ENCODE results near the gene BICRA.
"Not testable (repeated sequence)": the region's sequence is repeated elsewhere in the genome, so short reads cannot be mapped to it uniquely, and the experiment has no call there.

BICRA gene

DNA sequence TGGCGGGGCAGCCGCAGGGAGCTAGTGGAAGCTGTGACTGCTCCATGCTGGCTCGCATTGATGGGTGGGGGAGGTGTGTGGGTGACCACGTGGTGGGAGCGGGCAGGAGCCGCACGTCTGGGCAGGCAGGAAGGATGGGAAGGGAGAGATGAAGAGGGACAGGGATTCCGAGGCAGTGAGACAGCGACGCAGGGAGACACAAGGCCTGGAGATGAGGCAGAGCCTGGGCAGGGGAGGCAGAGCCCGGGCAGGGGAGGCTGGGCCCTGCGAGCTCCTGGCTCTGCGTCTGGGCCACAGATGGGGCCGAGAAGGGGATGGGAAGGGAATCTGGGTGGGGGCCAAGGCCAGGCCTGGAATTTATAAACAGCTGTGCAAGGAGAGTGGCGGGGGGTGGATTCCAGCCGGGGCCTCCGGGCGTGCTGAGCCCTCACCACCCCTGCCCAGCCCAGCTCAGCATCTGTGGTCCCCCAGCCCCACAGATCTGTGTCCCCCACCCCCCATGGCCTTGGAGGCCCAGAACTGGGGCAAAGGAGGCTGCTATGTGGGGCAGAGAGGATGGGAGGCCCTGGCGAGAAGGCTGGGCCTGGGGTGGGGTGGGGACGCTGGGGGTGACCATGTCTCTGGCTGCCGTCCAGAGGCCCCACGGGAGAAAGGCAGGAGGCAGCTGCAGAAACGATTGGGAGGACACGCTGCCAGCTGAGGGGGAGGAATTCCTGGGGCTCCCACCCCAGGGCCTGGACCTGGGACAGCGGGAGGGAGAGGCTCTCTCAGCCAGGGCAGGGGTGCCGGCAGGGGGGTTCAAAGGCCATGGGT lies 110.3 kb downstream of the BICRA start:
- TF ChIP-seq, protein P1, sequence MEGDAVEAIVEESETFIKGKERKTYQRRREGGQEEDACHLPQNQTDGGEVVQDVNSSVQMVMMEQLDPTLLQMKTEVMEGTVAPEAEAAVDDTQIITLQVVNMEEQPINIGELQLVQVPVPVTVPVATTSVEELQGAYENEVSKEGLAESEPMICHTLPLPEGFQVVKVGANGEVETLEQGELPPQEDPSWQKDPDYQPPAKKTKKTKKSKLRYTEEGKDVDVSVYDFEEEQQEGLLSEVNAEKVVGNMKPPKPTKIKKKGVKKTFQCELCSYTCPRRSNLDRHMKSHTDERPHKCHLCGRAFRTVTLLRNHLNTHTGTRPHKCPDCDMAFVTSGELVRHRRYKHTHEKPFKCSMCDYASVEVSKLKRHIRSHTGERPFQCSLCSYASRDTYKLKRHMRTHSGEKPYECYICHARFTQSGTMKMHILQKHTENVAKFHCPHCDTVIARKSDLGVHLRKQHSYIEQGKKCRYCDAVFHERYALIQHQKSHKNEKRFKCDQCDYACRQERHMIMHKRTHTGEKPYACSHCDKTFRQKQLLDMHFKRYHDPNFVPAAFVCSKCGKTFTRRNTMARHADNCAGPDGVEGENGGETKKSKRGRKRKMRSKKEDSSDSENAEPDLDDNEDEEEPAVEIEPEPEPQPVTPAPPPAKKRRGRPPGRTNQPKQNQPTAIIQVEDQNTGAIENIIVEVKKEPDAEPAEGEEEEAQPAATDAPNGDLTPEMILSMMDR (IDR thresholded peaks at IDR 0.05; ENCODE audit: extremely low read depth, missing control alignments): no peak
- no peak for DNase-seq (ENCODE audit: low spot score)

DNA sequence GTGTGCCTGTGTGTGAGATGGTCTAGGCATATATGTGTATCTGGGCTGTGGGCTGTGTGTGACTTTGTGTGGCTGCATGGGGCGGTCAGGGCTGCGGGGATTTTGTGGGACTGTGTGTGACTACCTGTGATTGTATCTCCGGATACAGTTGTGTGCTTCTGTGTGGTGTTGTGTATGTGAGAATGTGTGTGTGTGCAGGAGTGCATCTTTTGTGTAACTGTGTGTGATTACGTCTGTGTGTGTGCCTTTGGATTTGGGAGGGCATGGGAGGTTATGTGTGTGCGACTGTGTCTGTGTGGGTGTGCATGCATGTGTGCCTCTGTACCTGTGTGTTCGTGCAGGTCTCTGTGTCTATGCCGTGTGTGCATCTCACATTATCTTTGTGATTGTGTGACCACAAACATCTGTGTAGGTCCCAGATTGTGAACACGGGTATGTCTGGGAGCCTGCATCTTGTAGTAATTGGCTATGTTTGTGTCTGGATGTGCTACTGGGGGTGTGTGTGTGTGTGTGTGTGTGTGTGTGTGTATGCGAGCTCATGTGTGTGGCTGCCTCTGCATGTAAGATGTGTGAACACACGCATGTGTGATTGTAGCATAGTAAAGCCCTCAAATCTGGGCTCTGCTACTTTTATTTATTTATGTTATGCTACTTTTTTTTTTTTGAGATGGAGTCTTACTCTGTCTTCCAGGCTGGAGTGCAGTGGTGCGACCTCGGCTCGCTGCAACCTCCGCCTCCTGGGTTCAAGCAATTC lies 111.9 kb downstream of the BICRA start:
- DNase-seq (ENCODE audit: low spot score): no peak
- TF ChIP-seq, protein P1 (IDR thresholded peaks at IDR 0.05; ENCODE audit: extremely low read depth, missing control alignments): no peak

DNA sequence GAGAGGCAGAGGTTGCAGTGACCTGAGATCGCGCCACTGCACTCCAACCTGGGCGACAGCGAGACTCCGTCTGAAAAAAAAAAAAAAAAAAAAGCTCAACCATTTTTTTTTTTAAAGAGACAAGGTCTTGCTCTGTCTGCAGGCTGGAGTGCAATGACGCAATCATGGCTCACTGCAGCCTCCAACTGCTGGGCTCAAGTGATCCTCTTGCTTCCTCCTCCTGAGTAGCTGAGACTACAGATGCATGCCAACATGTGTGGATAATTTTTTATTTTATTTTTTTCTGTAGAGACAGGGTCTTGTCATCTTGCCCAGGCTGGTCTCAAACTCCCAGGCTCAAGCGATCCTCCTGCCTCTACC lies 114.6 kb downstream of the BICRA start:
- DNase-seq (ENCODE audit: low spot score): no peak

DNA sequence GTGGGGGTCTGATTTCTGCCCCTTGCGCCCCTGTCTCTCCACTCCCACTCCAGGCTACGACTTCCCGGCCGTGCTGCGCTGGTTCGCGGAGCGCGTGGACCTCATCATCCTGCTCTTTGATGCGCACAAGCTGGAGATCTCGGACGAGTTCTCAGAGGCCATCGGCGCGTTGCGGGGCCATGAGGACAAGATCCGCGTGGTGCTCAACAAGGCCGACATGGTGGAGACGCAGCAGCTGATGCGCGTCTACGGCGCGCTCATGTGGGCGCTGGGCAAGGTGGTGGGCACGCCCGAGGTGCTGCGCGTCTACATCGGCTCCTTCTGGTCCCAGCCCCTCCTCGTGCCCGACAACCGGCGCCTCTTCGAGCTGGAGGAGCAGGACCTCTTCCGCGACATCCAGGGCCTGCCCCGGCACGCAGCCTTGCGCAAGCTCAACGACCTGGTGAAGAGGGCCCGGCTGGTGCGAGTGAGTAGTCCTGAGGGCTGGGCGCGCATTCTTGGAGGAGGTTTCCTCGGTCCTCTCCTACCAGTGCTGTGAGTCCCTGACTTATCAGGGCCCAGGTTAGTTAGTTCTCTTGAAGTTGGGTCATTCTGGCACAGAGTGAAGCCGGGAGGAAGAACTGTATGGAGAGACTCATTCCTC lies 116.9 kb downstream of the BICRA start:
- TF ChIP-seq, protein P1 (IDR thresholded peaks at IDR 0.05; ENCODE audit: extremely low read depth, missing control alignments): no peak

More for the DNA sequence above, 114.6 kb downstream of the BICRA start:
- TF ChIP-seq, protein P1 (IDR thresholded peaks at IDR 0.05; ENCODE audit: extremely low read depth, missing control alignments): no peak

DNA sequence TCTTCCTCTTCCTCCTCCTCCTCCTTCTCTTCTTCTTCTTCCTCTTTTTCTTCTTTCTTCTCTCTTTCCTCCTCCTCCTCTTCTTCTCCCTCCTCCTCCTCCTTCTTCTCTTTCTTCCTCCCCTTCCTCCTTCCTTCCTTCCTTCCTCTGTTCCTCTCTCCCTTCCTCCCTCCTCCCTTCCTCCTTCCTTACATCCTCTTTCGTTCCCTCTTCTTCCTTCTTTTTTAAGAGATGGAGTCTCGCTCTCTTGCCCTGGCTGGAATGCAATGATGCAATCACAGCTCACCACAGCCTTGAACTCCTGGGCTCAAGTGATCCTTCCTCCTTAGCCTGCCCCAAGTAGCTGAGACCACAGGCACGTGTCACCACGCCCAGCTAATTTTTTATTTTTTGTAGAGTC lies 117.5 kb downstream of the BICRA start:
- DNase-seq (ENCODE audit: low spot score): no peak
- TF ChIP-seq, protein P1 (IDR thresholded peaks at IDR 0.05; ENCODE audit: extremely low read depth, missing control alignments): no peak

More for the DNA sequence above, 116.9 kb downstream of the BICRA start:
- DNase-seq (ENCODE audit: low spot score): no peak

DNA sequence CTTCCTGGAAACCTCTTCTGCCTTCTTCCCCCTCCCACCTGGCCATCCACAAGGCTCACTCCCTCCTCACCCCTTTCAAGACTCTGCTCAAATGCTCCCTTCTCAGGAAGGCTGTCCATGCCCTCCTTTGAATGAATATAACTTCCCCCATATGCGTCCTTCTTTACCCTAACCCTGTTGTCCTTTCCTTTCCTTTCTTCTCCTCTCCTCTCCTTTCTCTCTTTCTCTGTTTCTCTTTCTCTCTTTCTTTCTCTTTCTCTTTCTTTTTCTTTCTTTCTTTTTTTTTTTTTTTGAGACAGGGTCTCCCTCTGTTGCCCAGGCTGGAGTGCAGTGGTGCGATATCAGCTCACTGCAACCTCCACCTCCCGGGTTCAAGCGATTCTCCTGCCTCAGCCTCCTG lies 119.4 kb downstream of the BICRA start:
- DNase-seq (ENCODE audit: low spot score): not testable (repeated sequence)

DNA sequence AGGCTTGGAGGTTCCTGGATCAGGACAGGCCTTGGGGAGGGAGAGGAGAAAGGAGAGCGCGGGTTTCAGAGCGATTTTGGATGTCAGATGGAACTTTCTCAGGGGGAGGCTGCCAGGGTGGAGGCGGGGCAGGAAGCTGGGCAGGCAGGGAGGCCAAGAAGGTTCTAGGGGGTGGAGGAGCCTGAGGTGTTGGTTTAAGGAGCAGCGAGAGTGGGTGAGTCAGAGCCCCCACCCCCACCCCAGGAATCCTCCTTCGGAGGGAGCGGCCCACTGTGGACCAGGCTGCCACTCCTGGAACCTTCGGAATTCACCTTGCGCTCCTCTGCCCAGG lies 120.5 kb downstream of the BICRA start:
- TF ChIP-seq, protein P1 (IDR thresholded peaks at IDR 0.05; ENCODE audit: extremely low read depth, missing control alignments): no peak
- no peak for DNase-seq (ENCODE audit: low spot score)
